ENCODE measurements around the gene ZP1. TPM values are rescaled to one million over a fixed set of nuclear protein-coding genes. Genes with fewer than 3 reads are reported as not detected.

Gene ZP1
- total and polyA plus RNA-seq, 2 of the 4 experiments (the other 2 are of a cell fraction): 0.18 to 1.6 TPM

DNA sequence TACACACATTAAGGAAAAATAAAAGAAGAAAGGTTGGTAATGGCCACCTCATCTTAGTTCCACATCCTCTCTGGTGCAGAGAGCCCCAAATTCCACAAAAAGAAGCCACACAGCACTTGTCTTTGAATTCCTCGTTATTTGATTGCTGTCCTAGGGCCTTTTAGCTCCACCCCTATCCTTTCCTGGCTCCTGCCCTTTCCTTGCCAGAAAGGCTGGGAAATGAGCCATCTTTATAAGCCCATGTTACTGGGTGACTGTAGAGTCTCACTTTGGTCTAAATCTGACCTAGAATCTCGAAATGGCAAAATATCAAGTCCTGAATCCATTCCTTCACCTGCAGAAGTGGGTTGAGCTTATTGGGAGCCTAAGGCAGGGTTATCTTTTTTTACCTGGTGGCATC, 52.6 kb downstream of the ZP1 start:
- Histone ChIP-seq H2AFZ (replicated peaks; ENCODE audit: low read length, poor library complexity) (no peak overlapping the region), H3K27me3 (ENCODE audit: control insufficient read depth, insufficient read depth, low read length) (no peaks in the 10 kb centered on the region), H3K9me3 (ENCODE audit: control insufficient read depth, insufficient read depth, low read length) (no peaks in the 10 kb centered on the region), H2AK5ac (ENCODE audit: low read depth, low read length) (no peak overlapping the region), H4K91ac (ENCODE audit: insufficient read depth, low read depth, low read length) (no peak overlapping the region), H4K20me1 (ENCODE audit: insufficient read depth, low read length) (peaks cover 14% of the 10 kb centered on the region), H2BK5ac (ENCODE audit: low read depth, low read length, poor library complexity, severe bottlenecking) (no peak overlapping the region), H4K8ac (ENCODE audit: low read depth in 2 of 2, low read length in 2 of 2) (no peak overlapping the region), H3K4me3 (ENCODE audit: insufficient read depth, low read depth, low read length) (no peak overlapping the region), H3K4ac (ENCODE audit: low read depth, low read length) (no peak overlapping the region), H2BK20ac (ENCODE audit: low read depth, low read length) (no peak overlapping the region), H2BK15ac (ENCODE audit: low read depth, low read length) (no peak overlapping the region), H2AK9ac (replicated peaks; ENCODE audit: low read depth, low read length, poor library complexity) (no peak overlapping the region), H3K79me1 (ENCODE audit: low read depth in 1 of 2, low read length in 2 of 2) (peaks cover 23 to 62% of the 10 kb centered on the region in 2 experiments), H3K4me2 (ENCODE audit: low read depth, low read length) (no peak overlapping the region), H4K5ac (ENCODE audit: low read depth, low read length) (no peak overlapping the region), H3K4me1 (ENCODE audit: control insufficient read depth, insufficient read depth, low read length) (peaks cover 11% of the 10 kb centered on the region), H3K56ac (ENCODE audit: extremely low read depth, insufficient read depth, low read length) (no peak overlapping the region), H3K18ac (ENCODE audit: low read depth, low read length) (no peak overlapping the region), H3K14ac (replicated peaks; ENCODE audit: low read depth, low read length) (no peak overlapping the region), H3K23ac (ENCODE audit: low read depth, low read length) (no peak overlapping the region), H3K36me3 (ENCODE audit: control insufficient read depth, insufficient read depth, low read length) (peaks cover 26% of the 10 kb centered on the region), H3K9me1 (ENCODE audit: insufficient read depth, low read length) (peaks cover 14% of the 10 kb centered on the region; the same call in 1 of the 2 replicates), H3K27ac (ENCODE audit: insufficient read depth, low read length) (no peak overlapping the region), H3K9ac (ENCODE audit: low read depth, low read length) (no peak overlapping the region), H2BK120ac (ENCODE audit: low read depth, low read length) (no peak overlapping the region)
- in situ Hi-C loops (cut with MboI; ENCODE audit: low sequenced_read_pairs) (loop anchor here (25.0 kb wide), 1 partner anchor 1333 kb away; no protein-coding TSS in a partner anchor), intact Hi-C loops (cut with micrococcal nuclease) (no loop called here), dilution Hi-C loops (cut with HindIII; ENCODE audit: low sequenced_read_pairs, unreplicated experiment) (no loop called here)
- POLR2A ChIA-PET (ENCODE audit: unreplicated experiment): no interaction called here
- no peak for TF ChIP-seq CHD1 (IDR thresholded peaks at IDR 0.05; ENCODE audit: low read depth, low read length)
- TF ChIP-seq, protein P1, sequence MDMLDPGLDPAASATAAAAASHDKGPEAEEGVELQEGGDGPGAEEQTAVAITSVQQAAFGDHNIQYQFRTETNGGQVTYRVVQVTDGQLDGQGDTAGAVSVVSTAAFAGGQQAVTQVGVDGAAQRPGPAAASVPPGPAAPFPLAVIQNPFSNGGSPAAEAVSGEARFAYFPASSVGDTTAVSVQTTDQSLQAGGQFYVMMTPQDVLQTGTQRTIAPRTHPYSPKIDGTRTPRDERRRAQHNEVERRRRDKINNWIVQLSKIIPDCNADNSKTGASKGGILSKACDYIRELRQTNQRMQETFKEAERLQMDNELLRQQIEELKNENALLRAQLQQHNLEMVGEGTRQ (IDR thresholded peaks at IDR 0.05; ENCODE audit: low read depth, low read length): no peak
- no peak for TF ChIP-seq BHLHE40 (IDR thresholded peaks at IDR 0.05; ENCODE audit: low read depth, low read length)
- TF ChIP-seq MAZ (IDR thresholded peaks at IDR 0.05; ENCODE audit: borderline replicate concordance, low read depth, low read length): no peak
- no peak for TF ChIP-seq CEBPB (IDR thresholded peaks at IDR 0.05; ENCODE audit: low read depth, low read length)
- TF ChIP-seq POLR2A (IDR thresholded peaks at IDR 0.05; ENCODE audit: low read depth, low read length): no peak
- TF ChIP-seq, protein P2, sequence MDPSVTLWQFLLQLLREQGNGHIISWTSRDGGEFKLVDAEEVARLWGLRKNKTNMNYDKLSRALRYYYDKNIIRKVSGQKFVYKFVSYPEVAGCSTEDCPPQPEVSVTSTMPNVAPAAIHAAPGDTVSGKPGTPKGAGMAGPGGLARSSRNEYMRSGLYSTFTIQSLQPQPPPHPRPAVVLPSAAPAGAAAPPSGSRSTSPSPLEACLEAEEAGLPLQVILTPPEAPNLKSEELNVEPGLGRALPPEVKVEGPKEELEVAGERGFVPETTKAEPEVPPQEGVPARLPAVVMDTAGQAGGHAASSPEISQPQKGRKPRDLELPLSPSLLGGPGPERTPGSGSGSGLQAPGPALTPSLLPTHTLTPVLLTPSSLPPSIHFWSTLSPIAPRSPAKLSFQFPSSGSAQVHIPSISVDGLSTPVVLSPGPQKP (IDR thresholded peaks at IDR 0.05; ENCODE audit: borderline replicate concordance, low read depth, low read length): no peak
- TF ChIP-seq, protein P3, sequence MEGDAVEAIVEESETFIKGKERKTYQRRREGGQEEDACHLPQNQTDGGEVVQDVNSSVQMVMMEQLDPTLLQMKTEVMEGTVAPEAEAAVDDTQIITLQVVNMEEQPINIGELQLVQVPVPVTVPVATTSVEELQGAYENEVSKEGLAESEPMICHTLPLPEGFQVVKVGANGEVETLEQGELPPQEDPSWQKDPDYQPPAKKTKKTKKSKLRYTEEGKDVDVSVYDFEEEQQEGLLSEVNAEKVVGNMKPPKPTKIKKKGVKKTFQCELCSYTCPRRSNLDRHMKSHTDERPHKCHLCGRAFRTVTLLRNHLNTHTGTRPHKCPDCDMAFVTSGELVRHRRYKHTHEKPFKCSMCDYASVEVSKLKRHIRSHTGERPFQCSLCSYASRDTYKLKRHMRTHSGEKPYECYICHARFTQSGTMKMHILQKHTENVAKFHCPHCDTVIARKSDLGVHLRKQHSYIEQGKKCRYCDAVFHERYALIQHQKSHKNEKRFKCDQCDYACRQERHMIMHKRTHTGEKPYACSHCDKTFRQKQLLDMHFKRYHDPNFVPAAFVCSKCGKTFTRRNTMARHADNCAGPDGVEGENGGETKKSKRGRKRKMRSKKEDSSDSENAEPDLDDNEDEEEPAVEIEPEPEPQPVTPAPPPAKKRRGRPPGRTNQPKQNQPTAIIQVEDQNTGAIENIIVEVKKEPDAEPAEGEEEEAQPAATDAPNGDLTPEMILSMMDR (conservative IDR thresholded peaks at IDR 0.05; ENCODE audit: low read depth, low read length): no peak
- DNase-seq (no peak), ATAC-seq (ENCODE audit: low read depth) (no peak)
- BruUV-seq (replicated peaks): no TSS peak
- CTCF ChIA-PET: no interaction called here
- WGBS, 2 experiments (ENCODE audit: extremely low coverage in 2 of 2, insufficient read length in 1 of 2): no CpG with 5 or more reads among the region's 2 CpGs
